Measurements from ENCODE around the gene GRID1.

GRID1 gene

DNA sequence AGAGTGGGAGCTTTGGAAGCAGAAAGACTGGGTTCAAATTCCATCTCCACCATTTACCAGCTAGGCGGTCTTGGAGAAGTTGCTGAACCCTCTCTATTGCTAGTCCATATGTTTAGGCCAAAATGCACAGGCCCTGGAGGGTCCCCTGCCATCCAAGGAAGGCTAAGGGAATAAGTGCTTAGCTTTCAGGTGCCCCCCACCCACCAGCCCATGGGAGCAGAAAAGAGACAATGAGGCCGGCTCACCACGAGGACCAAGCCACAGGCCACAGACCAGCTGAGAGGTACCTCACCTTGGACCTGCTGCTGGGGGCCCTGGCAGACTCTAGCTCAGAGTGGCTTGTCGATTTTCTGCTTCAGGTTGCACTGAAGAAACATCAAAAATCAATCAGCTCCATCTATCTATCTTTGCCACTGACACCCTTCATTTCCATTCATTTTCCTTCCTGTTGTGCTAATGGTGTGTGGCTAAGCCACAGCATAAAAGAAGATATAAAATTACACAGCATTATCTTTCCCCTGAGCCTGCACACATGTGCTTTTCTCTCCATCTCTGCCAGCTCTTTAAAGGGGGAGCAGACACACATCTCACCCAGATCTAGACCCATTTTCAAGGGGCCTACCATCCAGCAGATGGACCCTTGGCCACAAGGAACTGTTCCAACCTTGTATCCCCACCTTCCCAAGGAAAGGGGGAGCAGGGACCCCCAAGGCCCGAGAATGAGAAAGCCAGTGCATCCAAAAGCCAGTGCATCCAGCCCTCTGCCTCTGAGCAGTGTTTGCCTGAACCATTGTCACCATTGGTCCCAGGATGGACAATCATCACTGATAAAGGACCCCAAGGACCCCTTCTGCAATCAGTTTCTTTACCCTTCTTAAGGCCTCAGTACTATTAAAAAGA, 65.4 kb downstream of the GRID1 start:
- H3K27ac ChIP-seq (ENCODE audit: low read length): no peak overlapping the region
- H3K36me3 ChIP-seq (replicated peaks; ENCODE audit: insufficient read depth, low read length): no peaks in the 10 kb centered on the region
- no peaks in the 10 kb centered on the region for H3K27me3 ChIP-seq (replicated peaks; ENCODE audit: insufficient read depth, low read length)
- no peak overlapping the region for H2AFZ ChIP-seq (ENCODE audit: low read length)
- no peak overlapping the region for H3K9ac ChIP-seq (ENCODE audit: low read length)
- DNase-seq: no peak
- H3K9me2 ChIP-seq (replicated peaks; ENCODE audit: insufficient read depth, low read length): no peaks in the 10 kb centered on the region
- no peaks in the 10 kb centered on the region for H3F3A ChIP-seq (ENCODE audit: insufficient read depth, low read length)
- H3K4me3 ChIP-seq (ENCODE audit: low read length): no peak overlapping the region
- no peaks in the 10 kb centered on the region for H3K79me2 ChIP-seq (ENCODE audit: low read length)
- TF ChIP-seq EZH2phosphoT487 (IDR thresholded peaks at IDR 0.05; ENCODE audit: low read length): no peak
- H3K4me2 ChIP-seq (ENCODE audit: low read depth, low read length): no peak overlapping the region
- no peaks in the 10 kb centered on the region for H4K20me1 ChIP-seq (ENCODE audit: insufficient read depth, low read length)
- H3K4me1 ChIP-seq (ENCODE audit: low read length): no peaks in the 10 kb centered on the region
- H3K9me3 ChIP-seq (replicated peaks; ENCODE audit: insufficient read depth, low read length): no peaks in the 10 kb centered on the region

DNA sequence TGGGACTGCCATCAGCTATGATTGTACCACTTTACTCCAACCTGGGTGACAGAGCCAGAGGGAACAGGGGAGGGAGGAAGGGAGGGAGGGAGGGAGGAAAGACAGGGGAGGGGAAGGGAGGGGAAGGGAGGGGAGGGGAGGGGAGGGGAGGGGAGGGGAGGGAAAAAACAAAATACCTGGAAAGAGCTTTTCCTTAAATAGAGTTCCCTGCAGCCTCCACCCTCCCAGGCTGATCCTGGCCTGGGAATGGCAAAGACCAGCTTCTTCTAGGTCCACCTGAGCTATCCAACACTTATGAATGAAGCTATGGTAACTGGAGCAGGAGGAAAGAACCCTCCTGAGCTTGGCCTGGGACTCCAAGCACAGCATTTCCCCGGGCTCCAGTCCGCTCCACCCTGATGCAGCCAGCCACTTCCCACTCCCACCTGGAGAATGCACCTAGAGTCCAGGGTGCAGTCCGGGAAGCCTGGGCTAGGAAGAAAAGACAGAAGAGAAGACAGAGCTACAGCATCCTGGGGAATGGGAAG, 66.1 kb downstream of the GRID1 start:
- Histone ChIP-seq H3K27ac (ENCODE audit: low read length) (no peak overlapping the region), H3K9ac (ENCODE audit: low read length) (no peak overlapping the region), H3K9me3 (replicated peaks; ENCODE audit: insufficient read depth, low read length) (no peaks in the 10 kb centered on the region), H2AFZ (ENCODE audit: low read length) (no peak overlapping the region), H3K36me3 (replicated peaks; ENCODE audit: insufficient read depth, low read length) (no peaks in the 10 kb centered on the region), H3F3A (ENCODE audit: insufficient read depth, low read length) (no peaks in the 10 kb centered on the region), H3K9me2 (replicated peaks; ENCODE audit: insufficient read depth, low read length) (no peaks in the 10 kb centered on the region), H3K79me2 (ENCODE audit: low read length) (no peaks in the 10 kb centered on the region), H3K4me3 (ENCODE audit: low read length) (no peak overlapping the region), H3K4me1 (ENCODE audit: low read length) (no peaks in the 10 kb centered on the region), H3K4me2 (ENCODE audit: low read depth, low read length) (no peak overlapping the region), H3K27me3 (replicated peaks; ENCODE audit: insufficient read depth, low read length) (no peaks in the 10 kb centered on the region), H4K20me1 (ENCODE audit: insufficient read depth, low read length) (no peaks in the 10 kb centered on the region)
- TF ChIP-seq EZH2phosphoT487 (IDR thresholded peaks at IDR 0.05; ENCODE audit: low read length) (no peak), EZH2 (optimal IDR thresholded peaks at IDR 0.05; ENCODE audit: low read depth, low read length) (no peak)
- TF ChIP-seq, protein P1, sequence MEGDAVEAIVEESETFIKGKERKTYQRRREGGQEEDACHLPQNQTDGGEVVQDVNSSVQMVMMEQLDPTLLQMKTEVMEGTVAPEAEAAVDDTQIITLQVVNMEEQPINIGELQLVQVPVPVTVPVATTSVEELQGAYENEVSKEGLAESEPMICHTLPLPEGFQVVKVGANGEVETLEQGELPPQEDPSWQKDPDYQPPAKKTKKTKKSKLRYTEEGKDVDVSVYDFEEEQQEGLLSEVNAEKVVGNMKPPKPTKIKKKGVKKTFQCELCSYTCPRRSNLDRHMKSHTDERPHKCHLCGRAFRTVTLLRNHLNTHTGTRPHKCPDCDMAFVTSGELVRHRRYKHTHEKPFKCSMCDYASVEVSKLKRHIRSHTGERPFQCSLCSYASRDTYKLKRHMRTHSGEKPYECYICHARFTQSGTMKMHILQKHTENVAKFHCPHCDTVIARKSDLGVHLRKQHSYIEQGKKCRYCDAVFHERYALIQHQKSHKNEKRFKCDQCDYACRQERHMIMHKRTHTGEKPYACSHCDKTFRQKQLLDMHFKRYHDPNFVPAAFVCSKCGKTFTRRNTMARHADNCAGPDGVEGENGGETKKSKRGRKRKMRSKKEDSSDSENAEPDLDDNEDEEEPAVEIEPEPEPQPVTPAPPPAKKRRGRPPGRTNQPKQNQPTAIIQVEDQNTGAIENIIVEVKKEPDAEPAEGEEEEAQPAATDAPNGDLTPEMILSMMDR (IDR thresholded peaks at IDR 0.05; ENCODE audit: low read length): no peak
- no peak for DNase-seq

DNA sequence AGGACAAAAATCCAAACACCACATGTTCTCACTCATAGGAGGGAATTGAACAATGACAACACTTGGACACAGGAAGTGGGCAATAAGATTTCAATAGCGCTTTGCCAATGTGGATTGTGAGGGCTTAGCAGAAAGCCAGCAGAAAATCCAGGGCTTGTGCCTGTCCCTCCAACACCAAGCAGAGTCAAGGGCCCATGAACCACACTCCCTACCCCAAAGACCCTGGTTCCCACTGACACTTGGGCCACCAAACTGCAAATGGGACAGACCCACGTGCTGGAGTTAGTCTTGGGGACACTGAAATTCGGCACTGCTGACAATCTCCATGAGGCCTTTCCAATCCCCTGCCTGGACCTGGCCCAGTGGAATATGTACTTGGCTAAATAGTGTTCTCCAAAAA, 67.0 kb downstream of the GRID1 start:
- no peaks in the 10 kb centered on the region for H4K20me1 ChIP-seq (ENCODE audit: insufficient read depth, low read length)
- H3K36me3 ChIP-seq (replicated peaks; ENCODE audit: insufficient read depth, low read length): no peaks in the 10 kb centered on the region
- H3K9me2 ChIP-seq (replicated peaks; ENCODE audit: insufficient read depth, low read length): no peaks in the 10 kb centered on the region
- no peaks in the 10 kb centered on the region for H3K27me3 ChIP-seq (replicated peaks; ENCODE audit: insufficient read depth, low read length)
- H3K4me3 ChIP-seq (ENCODE audit: low read length): no peak overlapping the region
- no peak overlapping the region for H3K4me2 ChIP-seq (ENCODE audit: low read depth, low read length)
- no peaks in the 10 kb centered on the region for H3K9me3 ChIP-seq (replicated peaks; ENCODE audit: insufficient read depth, low read length)
- H3K79me2 ChIP-seq (ENCODE audit: low read length): no peaks in the 10 kb centered on the region
- no peak overlapping the region for H2AFZ ChIP-seq (ENCODE audit: low read length)
- no peak for TF ChIP-seq EZH2phosphoT487 (IDR thresholded peaks at IDR 0.05; ENCODE audit: low read length)
- TF ChIP-seq EZH2 (optimal IDR thresholded peaks at IDR 0.05; ENCODE audit: low read depth, low read length): no peak
- TF ChIP-seq, protein P1 (IDR thresholded peaks at IDR 0.05; ENCODE audit: low read length): no peak
- DNase-seq: no peak
- no peak overlapping the region for H3K27ac ChIP-seq (ENCODE audit: low read length)
- no peaks in the 10 kb centered on the region for H3F3A ChIP-seq (ENCODE audit: insufficient read depth, low read length)
- no peaks in the 10 kb centered on the region for H3K4me1 ChIP-seq (ENCODE audit: low read length)
- no peak overlapping the region for H3K9ac ChIP-seq (ENCODE audit: low read length)
